HG02840 (cell line): ENCODE results near the gene ST3GAL3.

Experiments used
- ATAC-seq: cut with Tn5 transposase; IDR thresholded peaks from one replicate; pipeline ENCODE4 v1.9.1; 2021; ENCODE audit warnings: mild to moderate bottlenecking, moderate library complexity, moderate number of reproducible peaks; ENCODE audit not compliant: unreplicated experiment, low FRiP score

Gene ST3GAL3

GRCh38 chr1:43952731-43953346 is 245.5 kb downstream of the ST3GAL3 start:
- no peak for ATAC-seq

GRCh38 chr1:43953361-43953760 is 246.0 kb downstream of the ST3GAL3 start:
- no peak for ATAC-seq

GRCh38 chr1:43954036-43954435 is 246.7 kb downstream of the ST3GAL3 start:
- no peak for ATAC-seq

GRCh38 chr1:43956234-43956633 is 248.9 kb downstream of the ST3GAL3 start:
- no peak for ATAC-seq

GRCh38 chr1:43957407-43958040 is 250.2 kb downstream of the ST3GAL3 start:
- no peak for ATAC-seq

- no peak for ATAC-seq
Observed at GRCh38 chr1:43958351-43959255, 251.3 kb downstream of the ST3GAL3 start.

GRCh38 chr1:43960798-43961197 is 253.5 kb downstream of the ST3GAL3 start:
- ATAC-seq: no peak

GRCh38 chr1:43961692-43962091 is 254.4 kb downstream of the ST3GAL3 start:
- no peak for ATAC-seq

GRCh38 chr1:43962324-43962723 is 255.0 kb downstream of the ST3GAL3 start:
- no peak for ATAC-seq

- no peak for ATAC-seq
Observed at GRCh38 chr1:43963006-43963405, 255.7 kb downstream of the ST3GAL3 start.

GRCh38 chr1:43963890-43964289 is 256.6 kb downstream of the ST3GAL3 start:
- ATAC-seq: no peak

- ATAC-seq: no peak
Observed at GRCh38 chr1:43965316-43965715, 258.0 kb downstream of the ST3GAL3 start.

- ATAC-seq: no peak
Observed at GRCh38 chr1:43968348-43968948, 261.1 kb downstream of the ST3GAL3 start.

GRCh38 chr1:43969416-43969745 is 262.0 kb downstream of the ST3GAL3 start:
- ATAC-seq: no peak

- peak; percentile 67 for ATAC-seq
Observed at GRCh38 chr1:43969746-43970466, 262.6 kb downstream of the ST3GAL3 start, which contains the start of gene DPH2. DPH2 (plus strand) TSS chr1:43970010; CDS start chr1:43970176, 166 bp downstream.

- no peak for ATAC-seq
Observed at GRCh38 chr1:43970502-43970901, 263.2 kb downstream of the ST3GAL3 start.

GRCh38 chr1:43970911-43971310 is 263.6 kb downstream of the ST3GAL3 start:
- no peak for ATAC-seq

- no peak for ATAC-seq
Observed at GRCh38 chr1:43971336-43971980, 264.1 kb downstream of the ST3GAL3 start.

GRCh38 chr1:43973981-43974442 is 266.7 kb downstream of the ST3GAL3 start:
- no peak for ATAC-seq
